ENCODE measurements around the gene PYCARD. TPM values are rescaled to one million over a fixed set of nuclear protein-coding genes. Genes with fewer than 3 reads are reported as not detected.
A peak's percentile ranks its signal among the peaks of the same experiment; 100 is the strongest.

The PYCARD gene
- total RNA-seq, 5 donors from 2014 or later (not counting 1 experiment from before 2014, with no cell fraction given): 16.1 to 40.3 (median 33.4) TPM

DNA sequence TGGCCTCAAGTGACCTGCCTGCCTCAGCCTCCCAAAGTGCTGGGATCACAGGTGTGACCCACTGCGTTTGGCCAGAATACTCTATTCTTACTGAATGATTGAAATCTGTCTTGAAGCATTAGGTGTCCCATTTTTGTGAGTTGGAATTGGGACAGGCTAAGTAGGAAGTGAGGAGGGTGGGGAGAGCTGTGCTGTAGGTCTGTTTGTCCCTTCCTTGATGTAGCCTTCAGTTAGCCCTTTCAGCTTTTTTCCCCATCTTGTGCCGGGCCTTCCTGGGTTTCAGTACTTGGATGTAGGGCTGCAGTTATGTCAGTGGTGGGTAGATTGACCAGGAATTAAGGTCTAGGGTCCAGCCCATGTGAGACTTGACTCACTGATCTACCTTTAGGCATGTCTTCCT, 8.7 kb downstream of the PYCARD start:
- H3K36me3 Mint-ChIP-seq: peaks cover 58% of the 10 kb centered on the region
- CTCF ChIA-PET: interaction anchor here in 1 of 2 donors (0.7 kb wide), 1 partner anchor 267 kb away, joined by 5 read pairs; no protein-coding TSS in a partner anchor
- peaks cover 32 to 82% of the 10 kb centered on the region in 2 donors for H3K36me3 ChIP-seq (ENCODE audit: control insufficient read depth in 2 of 2, extremely low read depth in 1 of 2, insufficient read depth in 1 of 2, low read length in 1 of 2)
- ATAC-seq (replicated peaks in 1 of 4): no peak
- H3K27ac Mint-ChIP-seq: peak overlapping the region; percentile 27 to 48
- no peak overlapping the region for H3K27ac ChIP-seq (ENCODE audit: low read length)
- H3K4me1 Mint-ChIP-seq: peaks cover 58 to 74% (median 61%) of the 10 kb centered on the region in 3 donors
- DNase-seq: no peak
- peaks cover 4 to 31% of the 10 kb centered on the region in 2 experiments for H3K4me1 ChIP-seq (ENCODE audit: control insufficient read depth in 1 of 2, extremely low read depth in 1 of 2, insufficient read depth in 2 of 2, low read length in 2 of 2)
- H3K4me3 ChIP-seq (ENCODE audit: control insufficient read depth in 1 of 2, extremely low read depth in 1 of 2, low read length in 1 of 2): no peak overlapping the region
- POLR2A ChIA-PET: interaction anchor here in 1 of 2 donors (1.3 kb wide), 1 partner anchor 8 kb away, joined by 4 read pairs; the partner anchor contains the start of gene PYCARD
- no peak overlapping the region for H3K4me3 Mint-ChIP-seq
- no peaks in the 10 kb centered on the region for H3K9me3 Mint-ChIP-seq
- WGBS (ENCODE audit: insufficient coverage): 100% methylated on average over 1 of the region's 2 CpGs
- H3K9me3 ChIP-seq: no peaks in the 10 kb centered on the region
- no peaks in the 10 kb centered on the region for H3K27me3 Mint-ChIP-seq
- no peaks in the 10 kb centered on the region for H3K27me3 ChIP-seq (replicated peaks in 1 of 2; ENCODE audit: control insufficient read depth in 2 of 2, extremely low read depth in 1 of 2, insufficient read depth in 2 of 2, low read length in 1 of 2)

DNA sequence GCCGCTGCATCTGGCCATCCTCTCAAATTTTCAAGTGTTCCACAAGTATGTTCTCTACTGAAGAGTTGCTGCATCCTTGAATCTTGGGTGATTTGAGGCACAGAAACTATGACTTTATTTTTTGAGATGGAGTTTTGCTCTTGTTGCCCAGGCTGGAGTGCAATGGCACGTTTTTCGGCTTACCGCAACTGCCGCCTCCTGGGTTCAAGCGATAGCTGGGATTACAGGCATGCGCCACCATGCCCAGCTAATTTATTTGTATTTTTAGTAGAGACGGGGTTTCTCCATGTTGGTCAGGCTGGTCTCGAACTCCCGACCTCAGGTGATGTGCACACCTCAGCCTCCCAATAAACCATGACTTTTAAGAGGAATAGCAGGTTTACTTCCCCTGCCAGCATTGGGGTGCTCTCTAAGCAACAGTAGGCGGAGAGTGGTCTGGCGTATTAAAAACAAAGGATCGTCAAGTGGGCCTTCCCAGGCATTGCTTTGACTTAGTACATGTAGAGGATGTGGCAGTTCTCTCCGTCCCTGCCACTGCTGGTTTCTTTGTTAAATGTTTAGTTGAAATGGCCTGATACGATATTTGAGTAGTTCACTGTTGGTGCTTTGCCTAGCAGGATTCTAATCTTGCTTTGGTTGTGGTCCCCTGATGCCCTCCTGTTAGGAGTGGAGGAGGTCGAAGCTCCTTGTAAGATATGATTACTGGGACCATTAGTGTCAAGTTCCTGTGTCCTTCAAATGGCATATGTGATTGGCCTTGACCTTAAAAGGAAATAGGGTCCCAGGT, 9.5 kb downstream of the PYCARD start:
- POLR2A ChIA-PET: interaction anchor here (0.6 to 1.3 kb wide), 2 partner anchors 9 to 10 kb away, joined by 3 to 4 read pairs; partner anchors contain the start of gene PYCARD (in 1 of the 2)
- Mint-ChIP-seq H3K9me3 (no peaks in the 10 kb centered on the region), H3K4me3 (no peak overlapping the region), H3K27me3 (no peaks in the 10 kb centered on the region), H3K36me3 (peaks cover 66% of the 10 kb centered on the region), H3K4me1 (peaks cover 58 to 74% (median 61%) of the 10 kb centered on the region in 3 donors), H3K27ac (peak overlapping the region; percentile 63 to 71)
- DNase-seq (no peak), ATAC-seq (replicated peaks in 1 of 4) (no peak)
- CTCF ChIA-PET: interaction anchor here in 1 of 2 donors (0.6 kb wide), 1 partner anchor 10 kb away, joined by 5 read pairs; no protein-coding TSS in a partner anchor
- Histone ChIP-seq H3K4me3 (ENCODE audit: control insufficient read depth in 1 of 2, extremely low read depth in 1 of 2, low read length in 1 of 2) (no peak overlapping the region), H3K36me3 (ENCODE audit: control insufficient read depth in 2 of 2, extremely low read depth in 1 of 2, insufficient read depth in 1 of 2, low read length in 1 of 2) (peaks cover 32 to 90% of the 10 kb centered on the region in 2 donors), H3K27me3 (replicated peaks in 1 of 2; ENCODE audit: control insufficient read depth in 2 of 2, extremely low read depth in 1 of 2, insufficient read depth in 2 of 2, low read length in 1 of 2) (no peaks in the 10 kb centered on the region), H3K4me1 (ENCODE audit: control insufficient read depth in 1 of 2, extremely low read depth in 1 of 2, insufficient read depth in 2 of 2, low read length in 2 of 2) (peaks cover 3 to 30% of the 10 kb centered on the region in 2 experiments), H3K27ac (ENCODE audit: low read length) (peak overlapping the region; percentile 9), H3K9me3 (no peaks in the 10 kb centered on the region)
- WGBS (ENCODE audit: insufficient coverage): 95% methylated on average over 9 of the region's 16 CpGs

DNA sequence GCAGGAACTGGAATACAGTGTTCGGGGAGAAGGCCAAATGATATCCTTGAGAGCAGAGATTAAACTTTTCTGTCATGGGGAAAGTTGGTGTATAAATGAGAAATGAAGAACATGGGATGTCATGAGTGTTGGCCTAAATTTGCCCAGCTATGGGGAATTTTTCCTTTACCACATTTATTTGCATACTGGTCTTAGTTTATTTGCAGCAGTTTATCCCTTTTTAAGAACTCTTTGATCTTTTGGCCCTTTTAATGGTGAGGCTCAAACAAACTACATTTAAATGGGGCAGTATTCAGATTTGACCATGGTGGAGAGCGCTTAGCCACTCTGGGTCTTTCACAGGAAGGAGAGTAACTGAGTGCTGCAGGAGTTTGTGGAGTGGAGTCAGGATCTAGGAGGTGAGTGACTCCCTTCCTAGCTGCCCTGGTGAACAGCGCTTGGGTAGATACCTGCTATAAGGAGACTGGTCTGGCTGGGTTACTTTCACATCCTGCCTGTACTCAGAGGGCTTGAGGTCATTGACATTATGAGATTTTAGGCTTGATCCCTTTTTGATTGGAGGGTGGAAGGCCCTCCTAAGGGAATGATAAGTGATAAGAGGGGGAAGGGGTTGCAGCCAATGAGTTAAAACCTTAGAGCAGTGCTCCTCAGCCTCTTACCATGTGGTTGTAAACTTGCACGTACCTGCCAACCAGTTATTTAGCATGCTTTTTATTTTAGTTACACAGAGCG, 10.7 kb downstream of the PYCARD start:
- H3K27me3 ChIP-seq (replicated peaks in 1 of 2; ENCODE audit: control insufficient read depth in 2 of 2, extremely low read depth in 1 of 2, insufficient read depth in 2 of 2, low read length in 1 of 2): no peaks in the 10 kb centered on the region
- H3K4me1 ChIP-seq (ENCODE audit: control insufficient read depth in 1 of 2, extremely low read depth in 1 of 2, insufficient read depth in 2 of 2, low read length in 2 of 2): peaks cover 8 to 34% of the 10 kb centered on the region in 2 experiments
- no peak for DNase-seq
- Mint-ChIP-seq H3K36me3 (peaks cover 76% of the 10 kb centered on the region), H3K27ac (peak overlapping the region; percentile 2 to 22), H3K4me1 (peaks cover 67 to 83% (median 70%) of the 10 kb centered on the region in 3 donors), H3K9me3 (no peaks in the 10 kb centered on the region), H3K27me3 (no peaks in the 10 kb centered on the region), H3K4me3 (no peak overlapping the region)
- H3K27ac ChIP-seq (ENCODE audit: low read length): peak overlapping the region; percentile 11
- ChIA-PET CTCF (no interaction called here), POLR2A (interaction anchor here in 1 of 2 donors (0.6 kb wide), 1 partner anchor 11 kb away, joined by 3 read pairs; no protein-coding TSS in a partner anchor)
- H3K9me3 ChIP-seq: no peaks in the 10 kb centered on the region
- no peak overlapping the region for H3K4me3 ChIP-seq (ENCODE audit: control insufficient read depth in 1 of 2, extremely low read depth in 1 of 2, low read length in 1 of 2)
- H3K36me3 ChIP-seq (ENCODE audit: control insufficient read depth in 2 of 2, extremely low read depth in 1 of 2, insufficient read depth in 1 of 2, low read length in 1 of 2): peaks cover 32 to 100% of the 10 kb centered on the region in 2 donors
- no peak for ATAC-seq (replicated peaks in 1 of 4)
- WGBS (ENCODE audit: insufficient coverage): 95% methylated on average over 2 of the region's 5 CpGs

DNA sequence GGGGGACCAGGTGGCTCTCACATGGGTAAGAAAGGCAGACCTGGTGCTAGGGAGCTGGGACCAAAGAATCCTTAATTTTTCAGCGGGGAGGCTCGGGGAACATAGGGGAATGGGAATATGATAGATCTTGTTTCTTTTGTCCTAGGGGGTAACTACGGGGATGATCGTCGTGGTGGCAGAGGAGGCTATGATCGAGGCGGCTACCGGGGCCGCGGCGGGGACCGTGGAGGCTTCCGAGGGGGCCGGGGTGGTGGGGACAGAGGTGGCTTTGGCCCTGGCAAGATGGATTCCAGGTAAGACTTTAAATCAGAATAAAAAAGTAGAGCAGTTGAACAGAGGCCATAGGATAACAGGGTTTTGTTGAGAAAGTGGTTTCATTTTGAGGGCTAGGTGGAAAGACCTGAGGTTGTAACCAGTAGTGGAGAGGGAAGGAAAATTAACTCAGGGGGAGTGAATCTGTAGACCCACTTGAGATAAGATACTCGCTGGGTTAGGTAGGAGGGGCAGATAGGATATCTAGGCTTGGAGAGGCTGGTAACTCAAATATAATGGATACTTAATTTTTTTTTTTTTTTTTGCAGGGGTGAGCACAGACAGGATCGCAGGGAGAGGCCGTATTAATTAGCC, 11.6 kb downstream of the PYCARD start:
- Mint-ChIP-seq H3K27me3 (no peaks in the 10 kb centered on the region), H3K36me3 (peaks cover 81% of the 10 kb centered on the region), H3K4me3 (no peak overlapping the region), H3K4me1 (peaks cover 73 to 86% (median 73%) of the 10 kb centered on the region in 3 donors), H3K27ac (peak overlapping the region; percentile 12 to 66), H3K9me3 (no peaks in the 10 kb centered on the region)
- Histone ChIP-seq H3K27ac (ENCODE audit: low read length) (no peak overlapping the region), H3K36me3 (ENCODE audit: control insufficient read depth in 2 of 2, extremely low read depth in 1 of 2, insufficient read depth in 1 of 2, low read length in 1 of 2) (peaks cover 26 to 100% of the 10 kb centered on the region in 2 donors), H3K4me3 (ENCODE audit: control insufficient read depth in 1 of 2, extremely low read depth in 1 of 2, low read length in 1 of 2) (no peak overlapping the region), H3K27me3 (replicated peaks in 1 of 2; ENCODE audit: control insufficient read depth in 2 of 2, extremely low read depth in 1 of 2, insufficient read depth in 2 of 2, low read length in 1 of 2) (no peaks in the 10 kb centered on the region), H3K4me1 (ENCODE audit: control insufficient read depth in 1 of 2, extremely low read depth in 1 of 2, insufficient read depth in 2 of 2, low read length in 2 of 2) (peaks cover 16 to 44% of the 10 kb centered on the region in 2 experiments), H3K9me3 (no peaks in the 10 kb centered on the region)
- ATAC-seq (replicated peaks in 1 of 4) (no peak), DNase-seq (no peak)
- CTCF ChIA-PET: no interaction called here
- POLR2A ChIA-PET: interaction anchor here in 1 of 2 donors (0.6 kb wide), 1 partner anchor 11 kb away, joined by 3 read pairs; no protein-coding TSS in a partner anchor
- 97% methylated on average over 12 of the region's 17 CpGs for WGBS (ENCODE audit: insufficient coverage)

DNA sequence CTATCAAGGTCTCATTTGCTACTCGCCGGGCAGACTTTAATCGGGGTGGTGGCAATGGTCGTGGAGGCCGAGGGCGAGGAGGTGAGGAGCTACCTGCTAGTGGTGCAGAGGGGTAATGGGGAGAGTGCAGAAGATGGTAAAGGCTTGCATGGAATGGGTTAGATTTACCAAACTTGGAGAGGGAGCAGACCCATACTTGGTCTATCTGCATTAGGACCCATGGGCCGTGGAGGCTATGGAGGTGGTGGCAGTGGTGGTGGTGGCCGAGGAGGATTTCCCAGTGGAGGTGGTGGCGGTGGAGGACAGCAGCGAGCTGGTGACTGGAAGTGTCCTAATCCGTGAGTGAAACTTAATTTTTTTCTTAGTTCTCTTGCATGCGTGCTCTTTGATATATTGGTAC, 12.5 kb downstream of the PYCARD start:
- Mint-ChIP-seq H3K4me3 (peak overlapping the region in 1 of 3 donors; percentile 19), H3K4me1 (peaks cover 79 to 87% (median 79%) of the 10 kb centered on the region in 3 donors), H3K27ac (peak overlapping the region; percentile 52 to 72), H3K36me3 (peaks cover 88% of the 10 kb centered on the region), H3K27me3 (no peaks in the 10 kb centered on the region), H3K9me3 (no peaks in the 10 kb centered on the region)
- ATAC-seq (replicated peaks in 1 of 4): no peak
- no peak overlapping the region for H3K4me3 ChIP-seq (ENCODE audit: control insufficient read depth in 1 of 2, extremely low read depth in 1 of 2, low read length in 1 of 2)
- ChIA-PET POLR2A (interaction anchor here (0.6 to 1.6 kb wide), 5 partner anchors 10 to 171 kb away, joined by 3 to 10 read pairs (median 5); partner anchors contain the start of gene FUS (in 1 of the 2)), CTCF (no interaction called here)
- no peak overlapping the region for H3K27ac ChIP-seq (ENCODE audit: low read length)
- peaks cover 17 to 100% of the 10 kb centered on the region in 2 donors for H3K36me3 ChIP-seq (ENCODE audit: control insufficient read depth in 2 of 2, extremely low read depth in 1 of 2, insufficient read depth in 1 of 2, low read length in 1 of 2)
- H3K4me1 ChIP-seq (ENCODE audit: control insufficient read depth in 1 of 2, extremely low read depth in 1 of 2, insufficient read depth in 2 of 2, low read length in 2 of 2): peaks cover 25 to 52% of the 10 kb centered on the region in 2 experiments
- 99% methylated on average over 10 of the region's 12 CpGs for WGBS (ENCODE audit: insufficient coverage)
- no peaks in the 10 kb centered on the region for H3K27me3 ChIP-seq (replicated peaks in 1 of 2; ENCODE audit: control insufficient read depth in 2 of 2, extremely low read depth in 1 of 2, insufficient read depth in 2 of 2, low read length in 1 of 2)
- DNase-seq: no peak
- H3K9me3 ChIP-seq: no peaks in the 10 kb centered on the region

Data from T-cell (primary cell).